Central memory CD4-positive, alpha-beta T cell (primary cell): ENCODE measurements around the gene NAPG.
"Not testable (repeated sequence)": the region's sequence is repeated elsewhere in the genome, so short reads cannot be mapped to it uniquely, and the experiment has no call there.

ENCODE experiments used
- DNase-seq: peaks from one replicate; pipeline ENCODE4 v3.0.0; 2022
- total RNA-seq, 3 experiments: gene quantifications; one replicate each; lab custom pipeline; 2026; lab: John Stamatoyannopoulos, UW

Gene NAPG
- 41.7 to 71.2 (median 66.4) reads per million in 3 experiments for total RNA-seq

DNA sequence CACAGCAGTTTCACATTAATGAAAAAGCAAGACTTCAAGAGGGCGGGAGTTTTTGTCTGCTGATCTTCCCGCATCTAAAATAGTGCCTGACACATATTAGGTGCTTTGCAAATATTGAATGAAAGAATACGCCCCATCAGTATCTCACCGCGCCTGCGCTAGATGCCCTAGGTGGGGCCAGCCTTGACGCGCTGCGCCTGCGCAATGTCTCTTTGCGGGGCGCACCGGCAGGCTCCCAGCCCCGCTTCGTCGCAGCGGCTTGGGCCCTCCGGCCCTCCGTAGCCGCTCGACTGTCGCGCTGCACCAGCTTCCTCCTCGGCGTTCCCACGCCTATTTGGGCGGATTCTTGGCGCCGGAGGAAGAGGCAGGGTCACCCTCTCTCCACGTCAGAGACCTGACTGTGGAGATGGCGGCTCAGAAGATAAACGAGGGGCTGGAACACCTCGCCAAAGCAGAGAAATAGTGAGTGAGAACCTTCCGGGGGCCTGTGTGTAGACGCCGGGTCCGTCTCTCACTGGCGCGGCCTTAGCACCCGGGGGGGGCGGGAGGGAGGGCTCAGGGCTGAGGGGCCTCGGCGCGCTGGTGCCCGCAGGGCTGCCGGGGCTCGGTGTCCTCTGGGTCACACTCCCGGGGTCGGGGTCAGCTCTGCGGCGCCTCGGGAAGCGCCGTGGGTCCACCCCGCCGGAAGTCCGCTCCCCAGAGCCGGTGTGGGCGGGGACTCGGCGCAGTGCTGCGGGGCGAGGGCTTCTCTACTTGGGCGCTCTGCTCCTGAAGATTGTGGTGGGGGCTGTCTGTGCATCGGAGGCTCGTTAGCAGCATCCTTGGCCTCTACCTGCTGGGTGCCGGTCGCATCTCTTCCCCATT, at the start of gene NAPG:
Gene NAPG, plus strand, starts transcription at position 331 of the 864 bp plus-strand sequence. Its CDS starts 76 bp downstream, at position 407.
- peak; percentile 94 for DNase-seq

DNA sequence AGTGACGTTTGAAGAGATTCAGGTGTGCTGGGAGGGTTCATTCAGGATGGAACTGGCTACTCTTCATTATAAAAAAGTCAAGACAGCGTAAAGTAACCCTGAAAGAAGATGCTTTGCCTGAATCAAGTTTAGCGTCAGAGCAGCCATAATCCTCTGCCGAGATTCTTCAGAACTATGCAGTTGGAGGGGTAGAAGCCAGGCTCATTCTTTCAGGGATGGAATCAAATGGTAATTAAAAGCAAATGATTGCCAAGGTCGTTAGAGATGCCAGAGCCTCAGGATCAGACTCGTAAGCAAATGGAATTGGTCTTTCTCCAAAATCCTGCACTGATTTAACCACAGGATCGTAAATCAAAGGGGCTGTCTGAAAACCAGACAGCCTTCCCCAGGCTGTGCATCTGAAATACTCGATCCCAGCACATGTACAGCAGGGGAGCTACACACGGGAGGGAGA, 49.5 kb upstream of the NAPG start:
- DNase-seq = no peak

DNA sequence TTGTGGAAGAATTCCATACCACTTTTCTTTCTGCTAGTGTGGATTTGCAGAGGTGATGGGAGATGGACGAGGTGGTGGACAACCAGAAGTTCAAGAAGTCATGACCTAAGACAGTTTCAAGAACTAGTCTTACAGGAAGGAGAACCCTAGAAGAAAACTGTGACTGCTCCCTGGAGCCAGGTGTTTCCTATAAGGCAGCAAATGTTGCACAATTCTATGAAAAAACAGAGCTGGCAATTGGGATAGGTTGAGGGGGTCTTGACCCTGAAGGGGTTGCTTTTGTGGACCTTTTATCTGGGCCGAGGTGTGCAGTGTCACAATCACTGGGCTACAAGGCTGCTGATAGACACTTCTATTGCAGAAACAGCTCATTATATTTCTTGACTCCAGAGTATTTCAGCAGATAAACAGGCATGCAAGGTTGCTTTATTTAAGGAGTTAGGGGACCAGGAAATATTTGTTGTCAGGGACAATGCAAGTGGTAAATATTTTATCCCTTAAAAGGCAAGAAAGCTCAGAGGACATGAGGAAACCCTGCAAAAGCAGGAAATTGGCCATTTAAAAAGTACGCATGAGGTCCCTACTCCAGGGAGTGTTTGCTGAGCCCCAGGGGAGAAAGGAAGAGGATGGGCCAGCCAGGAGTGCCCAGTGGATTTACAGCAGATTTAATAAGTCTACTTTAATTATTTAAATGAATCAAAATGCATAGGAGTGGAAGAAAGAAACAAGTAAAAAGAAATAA, 48.5 kb upstream of the NAPG start:
- DNase-seq = no peak

DNA sequence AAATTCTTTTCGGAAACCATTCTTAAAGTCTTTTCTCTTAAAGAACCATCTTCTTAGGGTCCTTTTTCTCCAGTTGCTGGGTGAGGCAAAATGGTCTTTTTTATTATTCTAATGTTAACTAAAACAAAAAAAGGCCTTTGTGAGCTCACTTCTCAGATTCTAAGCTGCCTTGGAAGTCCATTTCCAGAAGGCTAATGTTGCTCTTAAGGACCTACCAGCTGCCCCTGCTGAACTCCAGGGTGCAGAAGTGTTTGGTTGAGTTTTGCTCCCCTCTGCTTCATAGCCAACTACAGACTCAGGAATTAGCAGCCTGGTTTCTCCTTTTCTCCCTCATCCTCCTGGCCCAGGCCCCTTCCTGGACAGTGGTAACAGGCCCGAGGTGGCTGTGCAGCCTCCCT, 48.0 kb upstream of the NAPG start:
- DNase-seq = no peak

DNA sequence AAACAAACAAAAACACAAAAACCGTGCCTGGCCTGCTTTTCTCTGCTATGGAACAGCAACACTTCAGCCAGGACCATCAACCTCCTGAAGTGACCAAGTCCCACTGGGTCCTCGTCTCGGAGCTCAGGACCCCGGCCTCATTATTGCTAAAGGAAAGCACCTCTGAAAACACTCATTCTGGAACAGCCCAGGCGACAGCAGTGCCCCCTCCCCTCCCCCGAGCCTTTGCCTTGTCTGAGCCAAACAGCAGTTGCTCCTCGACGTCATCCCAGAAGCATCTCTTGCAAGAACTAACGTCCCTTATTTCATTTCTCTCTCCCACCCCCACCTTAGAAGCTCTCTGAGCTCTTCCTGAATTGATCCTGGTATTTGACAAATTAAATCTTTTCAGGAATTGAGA, 44.0 kb upstream of the NAPG start:
- no peak for DNase-seq

DNA sequence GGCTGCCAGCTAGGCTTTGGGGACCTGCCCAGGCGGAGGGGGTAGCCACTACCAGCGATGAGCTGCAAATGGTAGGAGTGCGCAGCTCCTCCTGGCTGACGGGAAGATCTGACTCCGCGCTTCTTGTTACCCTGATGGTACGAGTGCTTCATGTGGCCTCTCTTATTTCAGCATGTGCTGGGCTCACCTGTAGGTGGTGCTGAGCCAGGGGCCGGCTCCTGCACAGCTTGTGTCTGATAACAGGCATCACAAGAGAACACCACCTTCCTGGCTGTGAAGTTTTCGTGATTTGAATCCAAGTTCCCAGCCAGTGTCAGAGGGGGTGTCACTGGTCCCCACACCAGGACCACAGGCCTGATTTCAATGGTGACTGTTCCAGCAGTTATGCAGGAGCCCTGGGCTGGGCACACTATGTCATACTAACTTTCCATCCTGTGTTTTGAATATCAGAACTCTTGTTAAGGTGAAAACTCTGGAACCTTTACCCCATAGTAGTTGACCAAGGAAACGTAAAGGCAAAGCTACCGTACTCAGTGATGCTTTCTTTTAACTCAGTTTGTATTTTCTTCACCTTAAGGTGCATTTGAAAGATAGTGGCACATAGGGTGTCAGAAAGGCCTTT, 43.4 kb upstream of the NAPG start:
- no peak for DNase-seq

DNA sequence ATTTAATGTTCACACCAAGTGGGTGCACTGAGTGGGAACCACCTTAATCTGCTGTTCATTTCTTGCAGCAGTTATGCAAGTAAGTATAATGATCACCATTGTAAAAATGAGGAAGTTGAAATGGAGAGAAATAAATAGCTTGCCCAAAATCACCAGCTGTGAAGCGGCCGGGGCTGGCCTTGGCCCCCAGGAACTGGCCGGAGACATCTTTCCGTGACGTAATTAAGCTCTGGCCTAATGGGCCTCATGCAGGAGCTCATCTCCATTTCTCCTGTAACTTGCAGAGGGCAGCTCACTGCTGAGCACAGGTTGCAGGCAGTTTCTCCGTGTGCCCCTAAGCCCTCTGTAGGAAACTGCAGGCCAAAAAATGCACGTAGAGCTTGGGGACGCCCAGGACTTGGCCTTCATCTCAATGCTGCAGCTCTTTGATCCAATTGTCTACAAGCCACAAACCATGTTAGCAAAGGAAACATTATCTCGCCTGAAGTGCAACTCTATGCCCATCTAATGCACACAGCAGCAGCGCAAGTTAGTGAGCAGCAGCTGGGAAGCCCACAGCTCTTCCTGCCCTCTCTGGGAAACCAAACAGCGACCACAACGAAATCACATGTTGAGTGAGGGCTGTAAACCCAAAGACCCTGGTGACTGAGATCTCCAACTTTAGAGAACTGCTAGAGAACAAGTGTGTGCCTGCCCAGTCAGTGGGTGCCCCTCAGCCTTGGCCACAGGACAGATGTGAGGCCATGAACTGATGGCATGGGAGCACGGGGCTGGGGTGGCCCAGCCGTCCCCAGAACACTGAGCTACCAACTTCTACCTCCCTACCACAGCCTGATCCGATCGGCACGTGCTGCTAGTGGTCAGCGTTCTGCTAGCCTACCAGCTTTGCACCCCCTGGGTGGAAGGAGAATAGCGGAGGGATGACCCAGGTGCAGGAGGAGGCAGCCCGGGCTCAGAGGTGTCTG, 42.6 kb upstream of the NAPG start:
- DNase-seq = no peak

DNA sequence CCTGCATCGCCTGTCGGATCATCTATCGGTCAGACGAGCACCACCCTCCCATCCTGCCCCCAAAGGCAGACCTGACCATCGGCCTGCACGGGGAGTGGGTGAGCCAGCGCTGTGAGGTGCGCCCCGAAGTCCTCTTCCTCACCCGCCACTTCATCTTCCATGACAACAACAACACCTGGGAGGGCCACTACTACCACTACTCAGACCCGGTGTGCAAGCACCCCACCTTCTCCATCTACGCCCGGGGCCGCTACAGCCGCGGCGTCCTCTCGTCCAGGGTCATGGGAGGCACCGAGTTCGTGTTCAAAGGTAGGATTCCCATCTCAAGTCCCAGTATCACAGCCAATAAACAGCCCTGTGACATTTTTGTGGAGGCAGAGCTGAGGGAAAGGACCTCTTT, 40.4 kb upstream of the NAPG start:
- no peak for DNase-seq

DNA sequence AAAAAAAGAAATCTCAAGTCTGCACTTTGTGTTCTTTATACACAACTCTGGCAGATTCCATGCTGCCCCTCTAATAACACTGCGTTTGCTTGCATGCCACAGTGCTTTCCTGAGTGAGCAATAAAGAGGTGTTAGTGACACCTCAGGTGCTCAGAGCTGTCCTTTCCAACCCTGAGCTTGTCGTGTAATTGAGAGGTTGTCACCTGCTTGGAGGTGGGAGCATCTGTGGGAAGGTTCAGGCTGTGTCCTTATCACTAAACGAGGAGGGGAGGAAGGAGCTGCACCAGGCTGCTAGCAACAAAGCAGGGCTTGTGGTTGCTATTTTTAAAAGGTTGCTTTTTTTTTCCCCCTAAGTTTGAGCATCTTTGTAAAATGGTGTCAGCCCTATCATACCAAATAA, 39.5 kb upstream of the NAPG start:
- no peak for DNase-seq

DNA sequence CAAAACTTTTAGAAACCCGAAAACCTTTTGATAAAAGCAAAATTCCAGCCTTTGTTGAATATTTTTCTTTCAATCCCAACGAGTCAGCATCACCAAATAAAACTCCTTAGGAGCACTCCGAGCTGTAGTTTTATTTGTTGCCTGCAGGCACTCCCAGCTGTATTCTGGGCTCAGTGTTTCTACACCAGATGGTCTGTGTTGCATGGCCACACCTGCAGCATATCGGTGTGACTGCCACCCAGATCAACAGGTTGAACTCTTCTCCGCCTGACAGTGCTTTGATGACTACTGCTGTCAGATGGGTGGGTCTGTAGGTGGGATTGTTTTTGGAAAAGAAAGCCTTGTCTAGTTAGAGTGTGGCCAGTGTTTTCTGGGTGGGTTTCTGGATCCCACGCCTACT, 38.7 kb upstream of the NAPG start:
- DNase-seq = no peak

DNA sequence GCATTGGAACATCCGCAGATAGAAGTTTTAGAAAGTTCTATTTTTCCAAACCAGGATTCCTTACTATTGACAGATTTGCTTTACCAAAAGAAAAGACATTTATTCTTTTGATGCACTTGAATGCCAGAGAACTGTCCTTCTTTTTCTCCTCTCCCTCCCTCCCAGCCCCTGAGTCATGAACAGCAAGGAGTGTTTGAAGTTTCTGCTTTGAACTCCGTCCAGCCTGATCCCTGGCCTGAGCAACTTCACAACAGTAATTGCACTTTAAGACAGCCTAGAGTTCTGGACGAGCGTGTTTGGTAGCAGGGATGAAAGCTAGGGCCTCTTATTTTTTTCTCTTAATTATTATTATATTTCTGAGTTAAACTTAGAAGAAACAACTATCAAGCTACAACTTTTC, 37.8 kb upstream of the NAPG start:
- no peak for DNase-seq

DNA sequence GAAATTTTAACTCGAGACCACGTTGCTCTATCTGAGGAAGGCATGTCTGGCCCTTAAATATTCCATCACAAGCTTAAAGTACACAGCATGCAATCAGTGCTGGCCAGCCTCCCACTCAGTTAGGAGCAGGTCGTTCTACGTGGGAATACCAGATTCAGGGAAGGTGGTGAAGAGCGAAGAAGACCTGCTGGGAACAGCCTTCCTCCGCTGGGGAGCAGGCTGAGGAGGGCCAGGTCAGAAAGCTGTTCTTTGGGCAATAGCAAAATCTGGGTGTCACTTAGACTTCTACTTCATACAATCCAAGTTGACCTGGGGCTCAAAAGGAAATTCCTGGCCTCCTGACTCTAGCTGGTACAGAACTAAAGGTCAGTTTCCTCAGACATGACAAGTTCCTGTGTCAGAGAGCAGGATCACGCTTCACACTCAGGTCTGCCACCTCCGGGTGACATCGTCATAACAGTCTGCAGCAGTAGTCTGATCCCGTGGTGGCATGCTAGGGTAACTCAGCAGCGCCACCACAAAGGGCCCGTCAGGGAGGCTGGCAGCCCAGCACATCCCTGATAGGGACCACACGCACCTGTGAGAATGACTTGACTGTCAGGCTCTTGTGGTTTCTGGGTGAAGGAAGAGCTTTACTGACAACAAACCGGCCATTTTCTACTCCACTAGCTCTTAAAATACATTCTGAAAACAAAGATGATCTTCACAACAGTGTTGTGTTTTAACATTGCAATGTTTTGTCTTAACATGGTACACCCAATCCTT, 35.2 kb upstream of the NAPG start:
- peak; percentile 37 for DNase-seq

DNA sequence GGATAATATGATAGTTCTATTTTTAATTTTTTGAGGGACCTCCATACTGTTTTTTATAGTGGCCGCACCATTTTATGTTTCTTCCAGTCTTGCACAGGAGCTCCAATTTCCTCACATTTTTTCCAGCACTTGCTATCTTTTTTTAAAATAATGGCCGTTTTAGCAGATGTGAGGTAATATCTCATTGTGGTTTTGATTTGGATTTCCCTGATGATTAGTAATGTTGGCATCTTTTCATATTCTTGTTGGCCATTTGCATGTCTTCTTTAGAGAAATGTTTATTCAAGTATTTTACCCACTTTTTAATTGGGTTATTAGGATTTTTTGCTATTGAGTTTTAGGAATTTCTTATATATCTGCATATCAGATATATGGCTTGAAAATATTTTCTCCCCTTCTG, 29.9 kb upstream of the NAPG start:
- DNase-seq = no peak

DNA sequence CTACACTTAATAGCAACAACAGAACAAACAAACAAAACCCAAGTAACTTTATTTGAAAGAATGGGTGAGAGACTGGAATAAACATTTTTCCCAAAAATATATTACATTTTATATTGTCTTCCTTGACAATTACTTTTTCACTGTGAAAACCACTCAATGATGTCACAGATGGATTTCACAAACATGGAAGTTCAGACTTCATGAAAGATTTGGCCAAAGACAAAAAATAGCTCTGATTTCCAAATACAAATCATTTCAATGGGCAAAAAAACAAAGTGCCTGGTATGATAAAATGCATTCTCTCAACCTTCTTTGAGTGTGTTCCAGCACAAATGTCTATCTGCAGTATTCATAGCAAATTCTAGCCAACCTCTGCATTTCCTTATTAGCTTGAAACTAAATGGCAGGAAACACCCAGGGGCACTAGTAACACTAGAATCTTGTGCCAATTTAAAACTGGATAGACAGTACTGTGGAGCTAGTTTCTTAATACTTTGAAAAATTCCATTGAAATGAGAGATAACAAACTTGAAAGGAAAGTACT, 28.5 kb upstream of the NAPG start:
- DNase-seq = no peak

DNA sequence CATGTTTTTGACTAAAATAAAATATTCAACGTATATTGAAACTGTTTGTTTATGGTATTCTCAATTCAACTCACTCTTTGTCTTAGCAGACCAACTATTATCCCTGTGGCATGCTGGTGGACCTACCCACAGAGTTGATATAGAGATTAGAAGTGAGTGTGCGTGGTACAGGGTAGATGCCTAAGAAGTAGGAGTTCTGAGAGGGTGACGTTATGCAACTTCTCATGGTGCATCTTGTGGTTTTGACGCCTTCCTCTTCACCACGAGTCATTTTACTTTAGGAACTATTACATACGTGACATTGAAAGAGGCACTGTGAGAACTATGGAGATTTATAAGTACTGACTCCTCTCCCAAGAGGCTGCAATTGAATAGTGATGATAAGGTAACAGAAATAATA, 26.6 kb upstream of the NAPG start:
- no peak for DNase-seq

DNA sequence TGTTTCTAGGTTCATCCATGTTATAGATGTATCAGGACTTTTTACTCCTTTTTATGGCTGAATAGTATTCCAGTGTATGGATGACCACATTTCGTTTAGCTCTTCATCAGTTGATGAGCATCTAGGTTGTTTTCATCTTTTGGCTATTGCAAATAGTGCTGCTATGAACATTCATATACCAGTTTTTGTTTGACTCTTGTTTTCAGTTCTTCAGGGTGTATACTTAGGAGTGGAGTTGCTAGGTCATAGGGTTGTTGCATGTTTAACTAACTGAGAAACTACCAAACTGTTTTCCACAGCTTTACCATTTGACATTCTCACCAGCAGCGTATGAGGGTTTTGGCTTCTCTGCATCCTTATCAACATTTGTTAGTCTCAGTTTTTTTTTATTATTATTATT, 25.8 kb upstream of the NAPG start:
- no peak for DNase-seq

DNA sequence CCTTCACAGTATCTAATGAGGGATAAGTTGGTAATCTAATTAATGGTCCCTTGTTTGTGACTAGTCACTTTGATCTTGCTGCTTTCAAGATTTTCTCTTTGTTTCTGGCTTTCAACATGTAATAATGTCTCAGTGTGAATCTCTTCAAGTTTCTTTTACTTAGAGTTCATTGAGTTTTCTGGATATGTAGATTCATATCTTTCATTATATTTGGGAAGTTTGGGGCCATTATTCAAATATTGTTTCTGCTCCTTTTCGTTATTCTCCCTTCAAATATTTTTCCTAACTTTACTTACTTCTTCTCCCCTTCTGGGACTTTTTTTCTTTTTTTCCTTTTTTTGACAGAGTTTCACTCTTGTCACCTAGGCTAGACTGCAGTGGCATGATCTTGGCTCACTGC, 21.1 kb upstream of the NAPG start:
- DNase-seq = no peak

DNA sequence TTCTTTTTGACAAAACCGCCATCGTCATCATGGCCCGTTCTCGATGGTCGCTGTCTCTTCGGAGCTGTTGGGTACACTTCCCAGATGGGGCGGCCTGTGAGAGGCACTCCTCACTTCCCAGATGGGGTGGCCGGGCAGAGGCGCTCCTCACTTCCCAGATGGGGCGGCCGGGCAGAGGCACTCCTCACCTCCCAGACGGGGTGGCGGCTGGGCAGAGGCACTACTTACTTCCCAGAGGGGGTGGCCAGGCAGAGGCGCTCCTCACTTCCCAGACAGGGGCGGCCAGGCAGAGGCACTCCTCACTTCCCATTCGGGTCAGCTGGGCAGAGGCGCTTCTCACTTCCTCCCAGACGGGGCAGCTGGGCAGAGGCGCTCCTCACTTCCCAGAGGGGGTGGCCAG, 19.9 kb upstream of the NAPG start:
- not testable (repeated sequence) for DNase-seq

DNA sequence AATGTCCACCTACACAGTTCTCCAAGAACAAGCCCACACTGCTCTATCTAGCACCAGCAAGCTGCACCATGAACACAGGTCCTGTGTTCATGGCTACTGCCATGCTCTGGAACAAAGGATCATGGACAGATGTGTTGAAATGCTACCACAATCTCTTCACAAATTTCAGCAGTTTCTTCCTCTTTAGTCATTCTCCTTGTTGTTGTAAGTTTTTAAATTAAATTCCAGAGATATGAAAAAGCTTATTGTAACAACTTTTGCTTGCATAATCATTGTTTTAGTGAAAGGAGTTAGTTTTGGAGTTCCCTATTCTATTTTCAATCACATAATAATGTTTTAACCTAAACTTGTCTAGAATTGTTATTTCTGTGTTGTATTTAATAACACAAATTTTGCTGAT, 17.2 kb upstream of the NAPG start:
- no peak for DNase-seq

DNA sequence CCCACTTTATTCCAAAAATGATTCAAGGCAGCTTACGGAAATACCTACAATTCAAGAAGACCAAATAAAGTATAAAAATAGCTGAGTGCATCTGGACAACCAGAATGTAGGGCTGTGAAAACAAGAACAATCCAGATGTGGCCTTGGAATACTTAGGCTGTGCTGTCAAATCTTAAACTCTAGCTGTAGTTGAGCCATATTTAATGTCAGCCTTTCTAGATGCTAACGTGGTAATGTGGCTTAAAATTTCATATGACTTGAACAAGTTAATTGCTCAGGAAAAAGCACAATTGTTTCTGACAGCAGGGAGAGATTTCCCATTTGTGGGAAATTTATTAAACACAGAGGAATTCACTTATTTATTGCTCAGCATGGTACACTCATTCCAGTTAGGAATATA, 14.6 kb upstream of the NAPG start:
- no peak for DNase-seq

DNA sequence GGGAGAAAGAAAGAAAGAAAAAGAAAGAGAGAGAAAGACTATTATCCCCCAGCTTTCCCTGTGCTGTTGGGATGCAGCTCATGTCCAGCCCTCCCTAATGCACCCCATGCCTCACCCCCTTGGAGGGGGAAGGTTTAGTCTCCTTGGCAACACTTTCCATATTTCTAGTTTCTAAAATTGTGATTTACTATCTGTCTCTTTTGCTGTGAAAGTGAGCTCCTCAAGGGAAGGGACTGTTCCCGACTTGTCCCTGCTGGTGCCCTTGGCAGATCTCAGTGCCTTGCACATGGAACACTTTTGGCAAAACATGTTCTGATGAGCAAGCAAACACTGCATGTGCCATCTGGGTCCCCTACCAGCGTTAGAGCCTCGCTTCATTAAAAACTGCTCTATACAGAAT, 11.7 kb upstream of the NAPG start:
- no peak for DNase-seq
